ENCODE measurements around the gene GPR132. TPM values are rescaled to one million over a fixed set of nuclear protein-coding genes. Genes with fewer than 3 reads are reported as not detected.

The GPR132 gene
- total RNA-seq, 6 donors from 2014 or later: 3.0 to 14.7 (median 7.0) TPM

GRCh38 chr14:105105158-105105557 lies 39.9 kb upstream of the GPR132 start:
- DNase-seq (no peak), ATAC-seq (ENCODE audit: low FRiP score in 2 of 2) (no peak)
- H3K9me3 ChIP-seq: no peaks in the 10 kb centered on the region
- H3K4me1 ChIP-seq: no peaks in the 10 kb centered on the region
- H3K27me3 ChIP-seq: no peaks in the 10 kb centered on the region
- TF ChIP-seq POLR2A (IDR thresholded peaks at IDR 0.05) (no peak), CTCF (IDR thresholded peaks at IDR 0.05) (no peak), EP300 (IDR thresholded peaks at IDR 0.05) (no peak), POLR2AphosphoS5 (IDR thresholded peaks at IDR 0.05) (no peak)
- no peaks in the 10 kb centered on the region for H3K36me3 ChIP-seq
- WGBS, 2 donors: 59% methylated on average over 7 of the region's 7 CpGs
- no peak overlapping the region for H3K4me3 ChIP-seq
- H3K27ac ChIP-seq: no peak overlapping the region

- no peaks in the 10 kb centered on the region for H3K4me1 ChIP-seq
- H3K9me3 ChIP-seq: no peaks in the 10 kb centered on the region
- TF ChIP-seq POLR2AphosphoS5 (IDR thresholded peaks at IDR 0.05) (no peak), POLR2A (IDR thresholded peaks at IDR 0.05) (no peak), EP300 (IDR thresholded peaks at IDR 0.05) (no peak), CTCF (IDR thresholded peaks at IDR 0.05) (no peak)
- ATAC-seq (ENCODE audit: low FRiP score in 2 of 2) (no peak), DNase-seq (no peak)
- no peaks in the 10 kb centered on the region for H3K27me3 ChIP-seq
- no peak overlapping the region for H3K4me3 ChIP-seq
- H3K27ac ChIP-seq: no peak overlapping the region
- 91 to 99% methylated on average over 3 of the region's 3 CpGs for WGBS, 2 donors
- H3K36me3 ChIP-seq: no peaks in the 10 kb centered on the region
These were observed 37.7 kb upstream of the GPR132 start for GRCh38 chr14:105102893-105103292.

DNA sequence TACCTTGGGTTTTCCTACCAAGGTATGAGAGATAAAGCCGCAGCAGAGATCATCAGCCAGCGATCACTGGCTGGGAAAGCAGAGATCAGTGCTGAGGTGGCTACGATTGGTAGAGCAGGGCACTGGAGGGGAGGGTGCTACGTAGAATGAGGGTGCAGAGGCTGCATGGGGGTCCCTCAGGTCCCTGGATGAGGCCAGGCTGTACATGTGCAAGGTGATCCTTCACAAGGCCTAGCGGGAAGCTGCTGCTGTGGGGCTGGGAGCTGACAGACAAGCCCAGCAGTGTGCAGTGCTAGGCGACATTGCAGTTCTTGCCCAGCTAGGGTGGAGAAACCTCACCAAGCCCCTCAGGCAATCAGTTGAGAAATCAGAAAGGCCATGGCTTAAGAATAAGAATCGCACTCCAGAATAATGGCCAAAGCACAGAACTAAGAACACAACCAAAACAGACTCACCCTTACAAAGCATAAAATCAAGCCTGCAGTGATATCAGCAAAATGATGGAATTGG lies 37.2 kb upstream of the GPR132 start:
- Histone ChIP-seq H3K4me1 (no peaks in the 10 kb centered on the region), H3K36me3 (no peaks in the 10 kb centered on the region), H3K9me3 (no peaks in the 10 kb centered on the region), H3K27ac (no peak overlapping the region), H3K27me3 (no peaks in the 10 kb centered on the region), H3K4me3 (no peak overlapping the region)
- 93 to 96% methylated on average over 5 to 7 of the region's 7 CpGs for WGBS, 2 donors
- DNase-seq (no peak), ATAC-seq (ENCODE audit: low FRiP score in 2 of 2) (no peak)
- TF ChIP-seq POLR2AphosphoS5 (IDR thresholded peaks at IDR 0.05) (no peak), EP300 (IDR thresholded peaks at IDR 0.05) (no peak)

DNA sequence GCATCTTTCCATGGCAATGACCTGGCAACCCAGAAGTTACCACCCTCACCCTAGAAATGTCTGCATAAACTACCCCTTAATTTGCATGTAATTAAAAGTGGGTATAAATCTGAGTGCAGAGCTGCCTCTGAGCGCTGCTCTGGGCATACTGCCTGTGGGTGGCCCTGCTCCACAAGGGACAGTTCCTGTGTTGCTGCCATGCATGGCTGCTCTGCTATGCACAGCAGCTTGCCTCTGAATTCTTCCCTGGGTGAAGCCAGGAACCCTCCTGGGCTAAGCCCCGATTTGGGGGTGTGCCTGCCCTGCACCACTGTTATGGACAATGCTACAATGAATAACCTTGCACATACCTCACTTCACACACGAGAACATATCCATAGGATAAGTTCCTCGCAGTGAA lies 35.7 kb upstream of the GPR132 start:
- Histone ChIP-seq H3K27me3 (no peaks in the 10 kb centered on the region), H3K36me3 (no peaks in the 10 kb centered on the region), H3K9me3 (no peaks in the 10 kb centered on the region), H3K4me1 (no peaks in the 10 kb centered on the region), H3K4me3 (no peak overlapping the region), H3K27ac (no peak overlapping the region)
- WGBS, 2 donors: 78 to 90% methylated on average over 3 to 4 of the region's 4 CpGs
- TF ChIP-seq EP300 (IDR thresholded peaks at IDR 0.05) (no peak), POLR2AphosphoS5 (IDR thresholded peaks at IDR 0.05) (no peak), CTCF (IDR thresholded peaks at IDR 0.05) (no peak), POLR2A (IDR thresholded peaks at IDR 0.05) (no peak)
- no peak for DNase-seq
- ATAC-seq (ENCODE audit: low FRiP score in 2 of 2): no peak

GRCh38 chr14:105099778-105100177 lies 34.5 kb upstream of the GPR132 start:
- ATAC-seq (ENCODE audit: low FRiP score in 2 of 2) (no peak), DNase-seq (no peak)
- 82 to 90% methylated on average over 6 of the region's 6 CpGs for WGBS, 2 donors
- H3K36me3 ChIP-seq: no peaks in the 10 kb centered on the region
- H3K4me1 ChIP-seq: peaks cover 0 to 1% (median 0%) of the 10 kb centered on the region in 4 donors
- no peaks in the 10 kb centered on the region for H3K27me3 ChIP-seq
- no peaks in the 10 kb centered on the region for H3K9me3 ChIP-seq
- no peak overlapping the region for H3K4me3 ChIP-seq
- H3K27ac ChIP-seq: no peak overlapping the region
- no peak for TF ChIP-seq EP300 (IDR thresholded peaks at IDR 0.05)
- TF ChIP-seq POLR2A (IDR thresholded peaks at IDR 0.05): no peak
- TF ChIP-seq CTCF (IDR thresholded peaks at IDR 0.05): no peak
- TF ChIP-seq POLR2AphosphoS5 (IDR thresholded peaks at IDR 0.05): no peak
